GM12878 (cell line): Measurements from ENCODE around the gene ASIC4. TPM values are rescaled to one million over a fixed set of nuclear protein-coding genes. Genes with fewer than 3 reads are reported as not detected.

Experiments used
- ATF2 ChIP-seq: IDR thresholded peaks from 2 replicates; pipeline ENCODE4 v1.6.1; 2012; ENCODE audit warnings: low read length, inconsistent platforms
- BACH1 ChIP-seq: fragments of 450-650 bp; IDR thresholded peaks from 2 replicates; pipeline ENCODE4 v1.6.1; 2017; ENCODE audit warnings: mild to moderate bottlenecking, borderline replicate concordance
- ESRRA ChIP-seq: IDR thresholded peaks from 2 replicates; pipeline ENCODE4 v1.6.1; 2012; ENCODE audit warnings: mild to moderate bottlenecking, low read length, improper control_type of control experiment
- HSF1 ChIP-seq: fragments of 150-350 bp; IDR thresholded peaks from 2 replicates; pipeline ENCODE4 v1.6.1; 2014; ENCODE audit warnings: mild to moderate bottlenecking, low read depth, low read length
- IRF5 ChIP-seq: fragments of 450-650 bp; IDR thresholded peaks from 2 replicates; pipeline ENCODE4 v1.6.1; 2017; ENCODE audit warnings: borderline replicate concordance
- MAX ChIP-seq: IDR thresholded peaks from 2 replicates; pipeline ENCODE4 v1.6.1; 2012; ENCODE audit warnings: low read depth, low read length, improper control_type of control experiment
- PAX5 ChIP-seq: IDR thresholded peaks from 2 replicates; pipeline ENCODE4 v1.6.1; 2011; ENCODE audit warnings: low read depth, low read length, borderline replicate concordance
- PML ChIP-seq: IDR thresholded peaks from 2 replicates; pipeline ENCODE4 v1.6.1; 2012; ENCODE audit warnings: low read length, inconsistent platforms
- POLR2A ChIP-seq: IDR thresholded peaks from 2 replicates; pipeline ENCODE4 v1.6.1; 2011; ENCODE audit warnings: low read depth, mild to moderate bottlenecking, low read length
- SMAD5 ChIP-seq: IDR thresholded peaks from 2 replicates; pipeline ENCODE4 v1.6.1; 2016; ENCODE audit warnings: antibody characterized with exemption, low read depth
- STAT3 ChIP-seq: IDR thresholded peaks from 2 replicates; pipeline ENCODE4 v1.6.1; 2011; ENCODE audit warnings: low read depth, low read length, improper control_type of control experiment
- SUPT20H ChIP-seq: IDR thresholded peaks from 2 replicates; pipeline ENCODE4 v1.6.1; 2011; ENCODE audit warnings: low read depth, mild to moderate bottlenecking, low read length, moderate library complexity, borderline replicate concordance; ENCODE audit not compliant: control insufficient read depth
- TCF3 ChIP-seq: IDR thresholded peaks from 2 replicates; pipeline ENCODE4 v1.6.1; 2012; ENCODE audit warnings: low read depth, mild to moderate bottlenecking, low read length, borderline replicate concordance; ENCODE audit not compliant: insufficient read depth
- TCF7 ChIP-seq: IDR thresholded peaks from 2 replicates; pipeline ENCODE4 v1.6.1; 2014; ENCODE audit warnings: antibody characterized with exemption, borderline replicate concordance
- USF1 ChIP-seq: IDR thresholded peaks from 2 replicates; pipeline ENCODE4 v1.6.1; 2011; ENCODE audit warnings: borderline replicate concordance, low read depth, mild to moderate bottlenecking, moderate library complexity, mixed read lengths, low read length; ENCODE audit not compliant: insufficient read depth; ENCODE audit errors: extremely low read length
- polyA plus RNA-seq, 11 experiments: library from polyadenylated mRNA; depleted of rRNA in 4 of 11; unstranded in 6 of 11; stranded (reverse) in 5 of 11; fragments of >200 nt; fragmentation: Nextera tagmentation in 4 of 11; fragmentation: Illumina TruSeq in 1 of 11; extraction: Ambion mirVana in 4 of 11; extraction: Trizol in 1 of 11; gene quantifications; 1 replicate in 1 of 11; 2 replicates in 10 of 11; pipeline versions ENCODE4 v1.2.1 to v1.2.3, GENCODE V29; 2011 to 2016; ENCODE audit warnings: inconsistent platforms in 2 of 11, missing spikeins in 2 of 11, low read depth in 1 of 11
- total RNA-seq, 4 experiments: library from RNA; depleted of rRNA in 3 of 4; stranded (reverse); fragments of >200 nt in 3 of 4; fragmentation: Illumina TruSeq in 1 of 4; extraction: Trizol in 1 of 4; gene quantifications; 2 replicates each; pipeline versions ENCODE4 v1.2.1 to v1.2.3, GENCODE V29; 2013 to 2021
- TF ChIP-seq, protein P1 (sequence below): fragments of 450-650 bp; IDR thresholded peaks from 2 replicates; pipeline ENCODE4 v1.6.1; 2016; ENCODE audit warnings: mild to moderate bottlenecking, moderate library complexity, borderline replicate concordance
- TF ChIP-seq, protein P2 (sequence below): fragments of 450-650 bp; IDR thresholded peaks from 2 replicates; pipeline ENCODE4 v1.6.1; 2014; ENCODE audit warnings: mild to moderate bottlenecking

The ASIC4 gene
- total and polyA plus RNA-seq, 10 of the 15 experiments (the other 5 are each of a cell fraction or from before 2014, with no cell fraction given), result 0.01 TPM; not detected in 9

- TF ChIP-seq, protein P1, sequence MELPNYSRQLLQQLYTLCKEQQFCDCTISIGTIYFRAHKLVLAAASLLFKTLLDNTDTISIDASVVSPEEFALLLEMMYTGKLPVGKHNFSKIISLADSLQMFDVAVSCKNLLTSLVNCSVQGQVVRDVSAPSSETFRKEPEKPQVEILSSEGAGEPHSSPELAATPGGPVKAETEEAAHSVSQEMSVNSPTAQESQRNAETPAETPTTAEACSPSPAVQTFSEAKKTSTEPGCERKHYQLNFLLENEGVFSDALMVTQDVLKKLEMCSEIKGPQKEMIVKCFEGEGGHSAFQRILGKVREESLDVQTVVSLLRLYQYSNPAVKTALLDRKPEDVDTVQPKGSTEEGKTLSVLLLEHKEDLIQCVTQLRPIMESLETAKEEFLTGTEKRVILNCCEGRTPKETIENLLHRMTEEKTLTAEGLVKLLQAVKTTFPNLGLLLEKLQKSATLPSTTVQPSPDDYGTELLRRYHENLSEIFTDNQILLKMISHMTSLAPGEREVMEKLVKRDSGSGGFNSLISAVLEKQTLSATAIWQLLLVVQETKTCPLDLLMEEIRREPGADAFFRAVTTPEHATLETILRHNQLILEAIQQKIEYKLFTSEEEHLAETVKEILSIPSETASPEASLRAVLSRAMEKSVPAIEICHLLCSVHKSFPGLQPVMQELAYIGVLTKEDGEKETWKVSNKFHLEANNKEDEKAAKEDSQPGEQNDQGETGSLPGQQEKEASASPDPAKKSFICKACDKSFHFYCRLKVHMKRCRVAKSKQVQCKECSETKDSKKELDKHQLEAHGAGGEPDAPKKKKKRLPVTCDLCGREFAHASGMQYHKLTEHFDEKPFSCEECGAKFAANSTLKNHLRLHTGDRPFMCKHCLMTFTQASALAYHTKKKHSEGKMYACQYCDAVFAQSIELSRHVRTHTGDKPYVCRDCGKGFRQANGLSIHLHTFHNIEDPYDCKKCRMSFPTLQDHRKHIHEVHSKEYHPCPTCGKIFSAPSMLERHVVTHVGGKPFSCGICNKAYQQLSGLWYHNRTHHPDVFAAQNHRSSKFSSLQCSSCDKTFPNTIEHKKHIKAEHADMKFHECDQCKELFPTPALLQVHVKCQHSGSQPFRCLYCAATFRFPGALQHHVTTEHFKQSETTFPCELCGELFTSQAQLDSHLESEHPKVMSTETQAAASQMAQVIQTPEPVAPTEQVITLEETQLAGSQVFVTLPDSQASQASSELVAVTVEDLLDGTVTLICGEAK, result peak; percentile 77
- no peak; the same call in 1 of the 2 replicates for TF ChIP-seq MAX
- TF ChIP-seq PML, result no peak
- no peak for TF ChIP-seq STAT3
- no peak for TF ChIP-seq USF1
- TF ChIP-seq IRF5, result no peak
- TF ChIP-seq PAX5, result no peak
- TF ChIP-seq POLR2A, result peak; percentile 61
- TF ChIP-seq SUPT20H, result no peak
- TF ChIP-seq TCF7, result no peak
- no peak for TF ChIP-seq ATF2
- TF ChIP-seq, protein P2, sequence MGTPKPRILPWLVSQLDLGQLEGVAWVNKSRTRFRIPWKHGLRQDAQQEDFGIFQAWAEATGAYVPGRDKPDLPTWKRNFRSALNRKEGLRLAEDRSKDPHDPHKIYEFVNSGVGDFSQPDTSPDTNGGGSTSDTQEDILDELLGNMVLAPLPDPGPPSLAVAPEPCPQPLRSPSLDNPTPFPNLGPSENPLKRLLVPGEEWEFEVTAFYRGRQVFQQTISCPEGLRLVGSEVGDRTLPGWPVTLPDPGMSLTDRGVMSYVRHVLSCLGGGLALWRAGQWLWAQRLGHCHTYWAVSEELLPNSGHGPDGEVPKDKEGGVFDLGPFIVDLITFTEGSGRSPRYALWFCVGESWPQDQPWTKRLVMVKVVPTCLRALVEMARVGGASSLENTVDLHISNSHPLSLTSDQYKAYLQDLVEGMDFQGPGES, result no peak
- no peak for TF ChIP-seq TCF3
- no peak for TF ChIP-seq SMAD5
- TF ChIP-seq BACH1, result 0 out of 2 replicates have a peak, but pooled peaks have one; percentile 6
- TF ChIP-seq ESRRA, result no peak
- TF ChIP-seq HSF1, result no peak
Measured at GRCh38 chr2:219543596-219544358, 29.5 kb downstream of the ASIC4 start, which contains the start of the genes CHPF and TMEM198 (continued).
